Left lung (tissue), 10 donors: Measurements from ENCODE around the gene LRP1-AS. TPM values are rescaled to one million over a fixed set of nuclear protein-coding genes. Genes with fewer than 3 reads are reported as not detected.

Experiments used
- ATAC-seq: fragments of 200-7000 bp; cut with Tn5 transposase; one replicate; pipeline ENCODE4 v1.9.1; 2020; ENCODE audit warnings: moderate library complexity
- DNase-seq, 4 donors: peaks; one replicate each; pipeline ENCODE4 v3.0.0-alpha.2; 2013 to 2020
- H3K27ac ChIP-seq, 2 donors: fragments of 200-600 bp; sonication (generic) in 1 of 2; one replicate each; pipeline versions ENCODE4 v1.5.0 to v1.8.0; 2020 to 2021
- H3K27me3 ChIP-seq, 2 donors: fragments of 200-600 bp; sonication (generic) in 1 of 2; one replicate each; pipeline versions ENCODE4 v1.5.0 to v1.8.0; 2020 to 2021
- H3K36me3 ChIP-seq, 2 donors: fragments of 200-600 bp; sonication (generic) in 1 of 2; one replicate each; pipeline versions ENCODE4 v1.5.0 to v1.8.0; 2020 to 2021
- H3K4me1 ChIP-seq, 2 donors: fragments of 200-600 bp; one replicate each; pipeline ENCODE4 v1.8.0; 2021
- H3K4me3 ChIP-seq, 2 donors: fragments of 200-600 bp; sonication (generic) in 1 of 2; one replicate each; pipeline versions ENCODE4 v1.5.0 to v1.8.0; 2020 to 2021; ENCODE audit warnings: mild to moderate bottlenecking in 1 of 2
- H3K9me3 ChIP-seq, 2 donors: fragments of 200-600 bp; sonication (generic) in 1 of 2; one replicate each; pipeline versions ENCODE4 v1.5.0 to v1.8.0; 2020 to 2021
- CTCF ChIP-seq, 2 donors: fragments of 200-600 bp; sonication (generic) in 1 of 2; IDR thresholded peaks; one replicate each; pipeline versions ENCODE4 v1.5.0 to v1.8.0; 2021; ENCODE audit warnings: antibody characterized with exemption in 2 of 2
- intact Hi-C, 2 donors: fragments of 100-400 bp; cut with DNase I; formaldehyde crosslinking; loops; one replicate each; pipeline versions ENCODE4 v1.11.2 to v1.14.2; 2022
- polyA plus RNA-seq, 6 donors: library from polyadenylated mRNA; unstranded; fragments of 120-200 nt; gene quantifications; one replicate each; pipeline ENCODE4 v1.2.1, GENCODE V29; 2013; ENCODE audit not compliant: insufficient read length in 6 of 6
- total RNA-seq, 2 donors: library from RNA; stranded (reverse); fragmentation: NEBNext Ultra II Directional; extraction: Animal tissue kit (Norgen Biotek cat#: 25700); gene quantifications; one replicate each; pipeline ENCODE4 v1.2.1, GENCODE V29; 2021
- donor health status: DM: no; HTN: yes; CAD: no.
- donor health status: DM: no; HTN: no; CAD: no.

The LRP1-AS gene
- total and polyA plus RNA-seq, 8 donors = 0.24 to 1.0 (median 0.69) TPM; not detected in 3

GRCh38 chr12:57154076-57154475 lies 6.7 kb upstream of the LRP1-AS start:
- no peak for ATAC-seq
- intact Hi-C loops = no loop called here
- H3K4me3 ChIP-seq = no peak overlapping the region
- no peak for DNase-seq
- peaks cover 30 to 99% of the 10 kb centered on the region in 2 donors for H3K4me1 ChIP-seq
- H3K27ac ChIP-seq = no peak overlapping the region
- H3K9me3 ChIP-seq = no peaks in the 10 kb centered on the region
- H3K36me3 ChIP-seq = peaks cover 0 to 45% of the 10 kb centered on the region in 2 donors
- no peaks in the 10 kb centered on the region for H3K27me3 ChIP-seq
- TF ChIP-seq CTCF (IDR thresholded peaks at IDR 0.05) = no peak

- intact Hi-C loops = no loop called here
- H3K9me3 ChIP-seq = no peaks in the 10 kb centered on the region
- no peak for TF ChIP-seq CTCF (IDR thresholded peaks at IDR 0.05)
- no peak overlapping the region for H3K4me3 ChIP-seq
- H3K36me3 ChIP-seq = peaks cover 0 to 39% of the 10 kb centered on the region in 2 donors
- no peaks in the 10 kb centered on the region for H3K27me3 ChIP-seq
- H3K27ac ChIP-seq = peak overlapping the region; percentile 71 to 73
- peaks cover 35 to 99% of the 10 kb centered on the region in 2 donors for H3K4me1 ChIP-seq
- peak; percentile 8 for ATAC-seq
- no peak for DNase-seq
Measured at GRCh38 chr12:57153415-57153997, 6.1 kb upstream of the LRP1-AS start.

GRCh38 chr12:57152639-57153038 lies 5.2 kb upstream of the LRP1-AS start:
- no peaks in the 10 kb centered on the region for H3K9me3 ChIP-seq
- DNase-seq = peak in 1 of 4 donors; percentile 75
- H3K36me3 ChIP-seq = peaks cover 0 to 37% of the 10 kb centered on the region in 2 donors
- intact Hi-C loops = no loop called here
- H3K4me1 ChIP-seq = peaks cover 40 to 99% of the 10 kb centered on the region in 2 donors
- no peak for TF ChIP-seq CTCF (IDR thresholded peaks at IDR 0.05)
- ATAC-seq = peak; percentile 25
- peak overlapping the region; percentile 71 to 73 for H3K27ac ChIP-seq
- no peak overlapping the region for H3K4me3 ChIP-seq
- H3K27me3 ChIP-seq = no peaks in the 10 kb centered on the region

GRCh38 chr12:57151741-57152630 lies 4.6 kb upstream of the LRP1-AS start:
- DNase-seq (no peak), ATAC-seq (no peak)
- no peak for TF ChIP-seq CTCF (IDR thresholded peaks at IDR 0.05)

GRCh38 chr12:57150400-57151000 lies 3.1 kb upstream of the LRP1-AS start:
- H3K4me3 ChIP-seq = no peak overlapping the region
- H3K36me3 ChIP-seq = peaks cover 0 to 41% of the 10 kb centered on the region in 2 donors
- DNase-seq = no peak
- H3K27me3 ChIP-seq = no peaks in the 10 kb centered on the region
- peaks cover 40 to 99% of the 10 kb centered on the region in 2 donors for H3K4me1 ChIP-seq
- no peak for TF ChIP-seq CTCF (IDR thresholded peaks at IDR 0.05)
- intact Hi-C loops = no loop called here
- H3K27ac ChIP-seq = peak overlapping the region; percentile 73 to 76
- no peak for ATAC-seq
- H3K9me3 ChIP-seq = no peaks in the 10 kb centered on the region

More at GRCh38 chr12:57151741-57152630, 4.6 kb upstream of the LRP1-AS start:
- Histone ChIP-seq H3K4me1 (peaks cover 40 to 99% of the 10 kb centered on the region in 2 donors), H3K27ac (peak overlapping the region; percentile 71 to 73), H3K36me3 (peaks cover 0 to 41% of the 10 kb centered on the region in 2 donors), H3K9me3 (no peaks in the 10 kb centered on the region), H3K27me3 (no peaks in the 10 kb centered on the region), H3K4me3 (no peak overlapping the region)
- intact Hi-C loops = no loop called here
